ENCODE measurements around the gene B4GALT6. TPM values are rescaled to one million over a fixed set of nuclear protein-coding genes. Genes with fewer than 3 reads are reported as not detected.

The B4GALT6 gene
- total RNA-seq, 4 donors from 2014 or later, result 1.7 to 4.2 (median 2.5) TPM

DNA sequence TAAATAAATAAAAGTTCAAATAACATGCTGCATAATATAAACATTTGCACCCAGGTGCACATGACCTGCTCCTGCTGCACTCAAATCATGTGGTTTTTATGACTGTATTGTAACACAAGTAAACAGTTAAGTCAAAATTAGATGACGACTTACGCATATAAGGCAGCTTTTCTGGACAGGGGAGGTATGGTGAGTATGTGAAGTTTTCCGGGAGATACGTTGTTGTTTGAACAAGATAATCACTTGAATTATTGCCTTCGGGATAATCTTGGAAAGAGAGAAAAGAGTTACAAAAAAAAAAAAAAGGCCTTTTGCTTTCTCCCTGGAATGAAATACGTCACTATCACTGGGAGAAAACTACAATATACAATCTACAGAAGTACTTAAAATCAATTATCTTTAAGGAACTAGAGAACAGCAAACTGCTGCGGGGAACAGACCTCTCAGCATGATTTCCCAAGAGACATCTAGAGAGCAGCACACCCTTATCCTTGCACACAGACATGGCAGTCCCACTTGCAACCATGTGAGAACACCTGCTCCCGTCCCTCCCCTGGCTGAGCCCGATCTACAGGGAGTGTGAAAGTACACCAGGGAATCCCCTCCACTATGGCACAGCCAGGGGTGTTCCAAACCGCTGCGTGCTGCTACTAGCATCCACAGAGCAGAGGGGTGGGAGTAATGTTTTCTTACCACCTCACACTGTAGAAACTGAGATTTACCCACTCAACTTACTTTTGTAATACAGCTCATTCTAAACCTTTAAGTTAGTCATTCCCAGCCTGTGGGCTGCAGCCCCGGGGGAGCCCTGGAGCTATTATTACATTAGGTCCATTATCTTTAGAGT lies 26.3 kb downstream of the B4GALT6 start:
- TF ChIP-seq, protein P1, sequence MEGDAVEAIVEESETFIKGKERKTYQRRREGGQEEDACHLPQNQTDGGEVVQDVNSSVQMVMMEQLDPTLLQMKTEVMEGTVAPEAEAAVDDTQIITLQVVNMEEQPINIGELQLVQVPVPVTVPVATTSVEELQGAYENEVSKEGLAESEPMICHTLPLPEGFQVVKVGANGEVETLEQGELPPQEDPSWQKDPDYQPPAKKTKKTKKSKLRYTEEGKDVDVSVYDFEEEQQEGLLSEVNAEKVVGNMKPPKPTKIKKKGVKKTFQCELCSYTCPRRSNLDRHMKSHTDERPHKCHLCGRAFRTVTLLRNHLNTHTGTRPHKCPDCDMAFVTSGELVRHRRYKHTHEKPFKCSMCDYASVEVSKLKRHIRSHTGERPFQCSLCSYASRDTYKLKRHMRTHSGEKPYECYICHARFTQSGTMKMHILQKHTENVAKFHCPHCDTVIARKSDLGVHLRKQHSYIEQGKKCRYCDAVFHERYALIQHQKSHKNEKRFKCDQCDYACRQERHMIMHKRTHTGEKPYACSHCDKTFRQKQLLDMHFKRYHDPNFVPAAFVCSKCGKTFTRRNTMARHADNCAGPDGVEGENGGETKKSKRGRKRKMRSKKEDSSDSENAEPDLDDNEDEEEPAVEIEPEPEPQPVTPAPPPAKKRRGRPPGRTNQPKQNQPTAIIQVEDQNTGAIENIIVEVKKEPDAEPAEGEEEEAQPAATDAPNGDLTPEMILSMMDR (IDR thresholded peaks at IDR 0.05; ENCODE audit: low read depth), result no peak

DNA sequence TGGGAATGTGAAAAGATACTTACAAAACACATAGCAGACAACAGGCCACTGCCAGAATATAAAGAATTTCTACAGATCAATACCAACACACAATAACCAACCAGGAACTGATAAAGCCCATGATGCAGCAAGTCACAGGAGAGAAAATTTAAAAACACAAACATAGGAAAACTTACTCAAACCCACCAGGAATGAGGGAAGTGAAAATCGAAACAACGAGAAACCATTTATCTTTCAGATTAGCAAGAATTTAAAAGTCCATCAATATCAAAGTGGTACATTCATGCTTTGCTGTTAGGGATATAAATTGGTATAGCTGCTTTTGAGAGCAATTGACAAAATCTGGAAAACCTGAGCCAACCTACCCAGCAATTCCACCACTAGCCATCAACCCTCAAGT lies 27.6 kb downstream of the B4GALT6 start:
- TF ChIP-seq, protein P1 (IDR thresholded peaks at IDR 0.05; ENCODE audit: low read depth), result no peak

DNA sequence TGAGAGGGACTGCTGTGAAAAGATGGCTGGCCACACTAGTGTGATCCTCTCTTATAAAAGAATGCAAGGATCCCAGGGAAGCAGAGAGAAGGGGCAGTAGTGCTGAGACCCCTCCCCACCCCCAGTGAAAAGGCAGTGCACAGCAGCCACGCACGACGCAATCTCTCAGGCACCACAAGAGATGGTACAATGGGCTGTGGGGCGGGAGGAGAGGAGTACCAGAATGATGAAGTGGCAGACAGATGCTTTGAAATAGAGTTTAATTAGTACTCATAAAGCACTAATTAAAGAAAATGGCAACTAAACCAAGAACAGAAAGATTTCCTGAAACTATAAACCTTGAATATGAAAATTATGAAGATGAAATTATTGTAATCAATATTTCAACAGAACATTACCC lies 29.0 kb downstream of the B4GALT6 start:
- TF ChIP-seq, protein P1 (IDR thresholded peaks at IDR 0.05; ENCODE audit: low read depth), result no peak

DNA sequence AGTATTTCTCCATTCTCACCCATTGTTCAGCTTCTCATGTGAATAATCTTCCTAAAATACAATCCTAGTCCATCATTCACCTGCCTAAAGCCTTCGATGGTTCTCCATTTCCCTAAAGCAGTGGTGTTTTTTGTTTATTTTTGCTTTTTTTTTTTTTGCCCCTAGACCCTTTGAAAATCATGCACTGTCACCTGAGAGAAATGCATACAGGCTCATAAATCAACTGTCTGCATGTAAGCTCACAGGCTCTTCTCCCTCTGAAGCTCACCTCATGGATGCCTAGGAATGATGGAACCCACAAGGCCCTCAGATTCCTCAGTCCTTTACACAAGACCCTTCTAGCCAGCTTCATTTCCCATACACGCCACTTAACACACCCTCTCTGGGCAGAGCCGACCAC lies 31.5 kb downstream of the B4GALT6 start:
- TF ChIP-seq, protein P1 (IDR thresholded peaks at IDR 0.05; ENCODE audit: low read depth), result no peak

DNA sequence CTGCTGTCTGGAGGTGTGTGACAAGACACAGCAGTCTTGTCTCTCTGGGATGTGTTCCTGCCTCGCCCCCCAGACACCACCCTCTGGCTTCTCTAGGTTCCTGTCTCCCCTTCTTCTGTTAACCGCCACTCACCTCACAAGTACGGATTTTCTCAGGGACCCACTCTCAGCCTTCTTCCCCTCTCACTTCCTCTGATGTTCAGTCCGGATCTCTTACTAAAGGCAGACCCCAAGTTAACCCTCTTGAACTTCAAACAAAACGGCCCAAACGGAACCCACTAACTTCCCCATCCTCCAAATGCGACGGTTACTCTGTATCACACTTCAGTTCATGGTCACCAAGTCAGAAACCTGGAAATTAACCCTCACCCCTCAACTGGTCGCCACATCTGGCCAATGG lies 32.0 kb downstream of the B4GALT6 start:
- TF ChIP-seq, protein P1 (IDR thresholded peaks at IDR 0.05; ENCODE audit: low read depth), result no peak

DNA sequence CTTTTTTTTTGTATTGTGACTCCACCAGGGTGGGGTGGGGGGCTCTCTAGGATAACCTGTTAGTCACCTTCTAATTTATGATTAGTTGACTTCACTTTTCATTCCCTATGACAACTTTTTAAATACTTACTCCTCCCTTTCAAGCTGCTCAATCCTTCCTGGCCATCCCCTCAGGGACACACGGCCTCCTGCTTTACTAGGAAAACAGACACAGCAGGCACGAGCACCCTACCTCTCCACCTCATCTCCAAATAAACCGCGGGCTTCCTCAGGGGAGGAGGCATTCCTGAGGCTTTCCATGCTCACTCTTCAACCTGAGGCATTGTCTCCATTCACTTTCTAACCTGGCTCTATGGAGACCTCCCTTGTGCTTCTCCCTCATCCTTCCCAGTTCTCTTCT lies 33.0 kb downstream of the B4GALT6 start:
- TF ChIP-seq, protein P1 (IDR thresholded peaks at IDR 0.05; ENCODE audit: low read depth), result no peak

DNA sequence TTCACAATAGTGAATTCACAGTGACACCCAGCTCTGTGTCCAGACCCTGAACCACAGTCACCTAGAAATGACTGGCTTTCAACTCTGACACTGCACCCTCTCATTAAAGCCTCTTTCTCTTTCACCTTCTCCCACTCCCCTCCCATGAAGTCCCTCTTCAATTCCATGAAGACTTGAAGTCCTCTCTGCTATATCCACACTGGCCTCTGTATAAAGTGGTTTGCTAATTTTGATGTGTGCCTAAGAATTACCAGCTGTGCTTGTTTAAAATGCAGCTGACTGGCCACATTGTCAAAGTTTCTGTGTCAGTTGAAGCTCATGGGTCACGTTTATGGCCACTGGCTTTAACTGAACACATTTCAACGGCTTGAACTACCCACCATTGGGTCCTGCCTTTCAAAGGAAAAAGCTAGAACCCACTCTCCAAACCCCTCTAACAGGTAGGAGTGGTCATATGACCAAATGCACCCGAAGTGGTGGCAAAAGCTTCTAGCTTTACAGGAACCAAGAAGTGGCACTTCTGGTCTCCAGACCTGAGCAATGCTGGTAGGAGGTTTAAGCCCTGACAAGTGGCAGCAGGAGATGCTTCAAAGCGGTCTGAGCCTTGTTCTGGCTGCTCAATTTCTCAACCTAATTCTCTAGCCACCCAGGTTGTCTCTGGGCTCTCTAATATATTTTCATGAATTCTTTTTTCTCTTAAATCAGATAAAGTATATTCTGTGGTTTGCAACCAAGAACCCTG lies 34.2 kb downstream of the B4GALT6 start:
- TF ChIP-seq, protein P1 (IDR thresholded peaks at IDR 0.05; ENCODE audit: low read depth), result no peak
